Activated T-helper 1 cell treated with anti-CD3 and anti-CD28 coated beads, Interleukin-12 subunit alpha, Interleukin-12 subunit beta, Interleukin-2, Interleukin-4 antibody, amounts not matched to agents 30 ng/mL and 10 ng/mL and 1 ng/mL, durations not matched to agents 14 hours and 24 hours and 36 hours (primary cell): ENCODE measurements around the gene GARIN3. TPM values are rescaled to one million over a fixed set of nuclear protein-coding genes. Genes with fewer than 3 reads are reported as not detected.

Source experiments
- DNase-seq: peaks from one replicate; pipeline ENCODE4 v3.0.0; 2021; ENCODE audit warnings: low spot score
- H3K27ac Mint-ChIP-seq: one replicate; pipeline ENCODE4 v1.8.0; 2021; ENCODE audit warnings: mild to moderate bottlenecking, mixed read lengths
- H3K27me3 Mint-ChIP-seq: one replicate; pipeline ENCODE4 v1.8.0; 2022; ENCODE audit warnings: mild to moderate bottlenecking, moderate library complexity, mixed read lengths; ENCODE audit not compliant: insufficient read depth
- H3K36me3 Mint-ChIP-seq: one replicate; pipeline ENCODE4 v1.8.0; 2021; ENCODE audit warnings: low read depth, mixed read lengths
- H3K4me1 Mint-ChIP-seq: one replicate; pipeline ENCODE4 v1.8.0; 2021; ENCODE audit warnings: low read depth, mixed read lengths
- H3K4me3 Mint-ChIP-seq: one replicate; pipeline ENCODE4 v1.8.0; 2021; ENCODE audit warnings: mild to moderate bottlenecking, moderate library complexity, mixed read lengths
- H3K9me3 Mint-ChIP-seq: one replicate; pipeline ENCODE4 v1.8.0; 2021; ENCODE audit warnings: mixed read lengths
- intact Hi-C: fragments of 100-400 bp; cut with micrococcal nuclease; formaldehyde crosslinking; loops from one replicate; pipeline ENCODE4 v1.15.1; 2024
- total RNA-seq: library from RNA; stranded (reverse); gene quantifications from 2 replicates; pipeline ENCODE4 v1.2.3, GENCODE V29; 2022

GARIN3 gene
- total RNA-seq, 1 donor from 2014 or later = 0.31 TPM

DNA sequence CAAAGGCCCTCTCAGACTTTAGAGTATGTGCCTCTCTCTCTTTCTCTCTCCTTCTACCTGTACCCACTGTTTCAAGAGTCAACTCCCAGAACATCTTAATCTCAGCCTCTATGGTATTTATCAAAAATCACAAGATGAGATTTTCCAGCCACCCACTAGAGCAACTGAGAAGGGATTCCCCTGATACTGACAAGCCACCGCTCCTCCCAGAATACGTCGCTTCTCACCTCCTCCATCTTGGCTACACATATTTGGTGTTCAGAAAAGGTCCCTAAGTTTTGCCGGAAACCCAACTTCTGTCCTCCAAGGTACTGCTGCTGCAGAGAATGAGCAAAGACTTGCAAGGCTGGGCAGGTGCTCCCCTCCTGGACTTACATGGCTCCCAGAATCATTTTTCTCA, 6.1 kb downstream of the GARIN3 start:
- peaks cover 60% of the 10 kb centered on the region for H3K4me1 Mint-ChIP-seq
- H3K27me3 Mint-ChIP-seq = no peaks in the 10 kb centered on the region
- H3K9me3 Mint-ChIP-seq = no peaks in the 10 kb centered on the region
- peak overlapping the region; percentile 49 for H3K4me3 Mint-ChIP-seq
- peak overlapping the region; percentile 88 for H3K27ac Mint-ChIP-seq
- no peak for DNase-seq
- intact Hi-C loops = no loop called here
- peaks cover 2% of the 10 kb centered on the region for H3K36me3 Mint-ChIP-seq

DNA sequence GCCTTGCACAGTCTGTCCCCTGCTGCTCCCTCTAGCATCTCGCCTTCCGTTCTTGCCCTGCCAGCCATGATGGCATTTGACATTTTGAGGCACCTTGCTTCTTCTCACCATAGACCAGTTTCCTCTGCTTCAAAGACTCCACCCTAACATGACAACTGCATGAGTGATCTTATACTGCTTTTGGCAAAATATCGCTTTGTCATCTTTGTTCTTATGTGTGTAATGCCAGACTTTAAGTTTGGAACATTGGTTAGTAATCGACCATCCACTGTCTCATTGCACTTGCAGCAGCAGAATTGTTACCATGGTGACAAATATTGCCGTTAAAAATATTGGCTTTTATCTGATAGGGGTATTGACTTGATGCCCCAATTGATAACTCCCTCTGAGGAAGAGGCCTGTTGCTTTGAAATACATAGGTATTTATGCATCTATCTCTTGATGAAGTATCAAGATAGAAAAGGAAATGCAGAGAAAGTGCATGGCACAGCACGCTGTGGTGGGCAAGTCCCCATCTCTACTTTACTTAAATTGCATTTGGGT, 6.8 kb downstream of the GARIN3 start:
- Mint-ChIP-seq H3K36me3 (peaks cover 2% of the 10 kb centered on the region), H3K4me3 (peak overlapping the region; percentile 49), H3K4me1 (peaks cover 64% of the 10 kb centered on the region), H3K27me3 (no peaks in the 10 kb centered on the region), H3K27ac (peak overlapping the region; percentile 86), H3K9me3 (no peaks in the 10 kb centered on the region)
- intact Hi-C loops = loop anchor here (1.0 kb wide), 2 partner anchors 8 to 13 kb away; no protein-coding TSS in a partner anchor
- no peak for DNase-seq

DNA sequence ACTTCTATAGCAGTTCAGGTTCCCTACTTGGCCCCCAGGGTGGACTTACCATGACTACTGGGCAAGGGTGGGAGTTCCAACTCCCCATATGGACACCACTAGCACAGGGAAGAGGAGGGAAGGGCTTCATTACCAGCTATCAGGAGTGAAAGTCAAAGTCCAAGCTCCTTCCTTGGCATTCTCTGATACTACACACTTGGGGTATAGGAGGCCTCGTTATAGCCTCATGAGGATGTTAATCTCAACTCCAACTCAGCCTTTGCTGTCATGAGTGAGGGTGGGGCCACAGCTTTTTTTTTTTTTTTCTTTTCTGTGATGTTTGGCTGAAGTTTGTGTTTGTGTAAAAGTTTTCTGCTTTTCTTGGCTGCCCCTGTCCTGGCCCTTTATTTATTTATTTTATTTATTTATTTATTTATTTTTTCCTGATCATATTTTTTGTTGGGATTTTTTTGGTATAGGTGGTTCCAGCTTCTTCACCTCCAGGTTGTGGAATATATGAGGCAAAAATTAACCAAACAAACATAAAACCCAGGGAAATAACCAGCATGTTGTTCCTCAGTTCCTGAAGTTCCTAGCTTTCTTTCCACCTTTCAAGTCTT, 8.7 kb downstream of the GARIN3 start:
- DNase-seq = no peak
- intact Hi-C loops = no loop called here
- Mint-ChIP-seq H3K27me3 (no peaks in the 10 kb centered on the region), H3K36me3 (peaks cover 2% of the 10 kb centered on the region), H3K27ac (no peak overlapping the region), H3K9me3 (no peaks in the 10 kb centered on the region), H3K4me1 (peaks cover 76% of the 10 kb centered on the region), H3K4me3 (no peak overlapping the region)

DNA sequence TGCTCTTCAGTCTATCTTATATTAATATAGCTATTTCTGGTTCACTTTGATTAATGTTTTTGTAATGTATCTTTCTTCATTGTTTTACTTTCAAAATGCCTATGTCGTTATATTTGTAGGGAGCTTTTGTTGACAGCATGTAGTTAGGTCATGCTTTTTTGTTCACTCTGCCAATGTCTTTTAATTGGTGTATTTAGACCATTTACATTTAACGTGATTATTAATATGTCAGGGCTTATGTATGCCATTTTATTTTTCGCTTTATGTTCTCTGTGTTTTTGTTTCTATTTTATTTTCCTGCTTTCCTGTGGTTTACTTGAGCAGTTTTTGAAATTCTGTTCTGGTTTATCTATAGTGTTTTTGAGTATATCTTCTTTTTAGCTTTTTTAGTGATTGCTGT, 10.8 kb downstream of the GARIN3 start:
- Mint-ChIP-seq H3K27me3 (no peaks in the 10 kb centered on the region), H3K27ac (peak overlapping the region; percentile 90), H3K4me1 (peaks cover 72% of the 10 kb centered on the region), H3K36me3 (peaks cover 2% of the 10 kb centered on the region), H3K4me3 (peak overlapping the region; percentile 79), H3K9me3 (no peaks in the 10 kb centered on the region)
- intact Hi-C loops = loop anchor here (1.0 kb wide), 1 partner anchor 67 kb away; no protein-coding TSS in a partner anchor
- DNase-seq = no peak

DNA sequence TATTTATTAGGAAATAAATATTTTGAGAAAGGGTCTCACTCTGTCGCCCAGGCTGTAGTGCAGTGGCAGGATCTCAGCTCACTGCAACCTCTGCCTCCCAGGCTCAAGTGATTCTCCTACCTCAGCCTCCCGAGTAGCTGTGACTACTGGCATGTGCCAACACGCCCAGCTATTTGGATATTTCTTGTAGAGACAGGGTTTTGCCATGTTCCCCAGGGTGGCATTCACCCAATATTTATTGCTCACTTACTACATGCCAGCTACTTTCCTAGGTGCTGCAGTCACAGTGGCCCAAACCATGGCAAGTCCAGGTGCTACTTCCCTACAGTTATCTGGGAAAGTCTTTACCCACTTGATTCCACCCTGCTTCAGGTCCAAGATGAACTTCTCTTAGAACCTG, 15.1 kb downstream of the GARIN3 start:
- Mint-ChIP-seq H3K4me1 (peaks cover 58% of the 10 kb centered on the region), H3K27me3 (no peaks in the 10 kb centered on the region), H3K36me3 (no peaks in the 10 kb centered on the region), H3K4me3 (no peak overlapping the region), H3K9me3 (no peaks in the 10 kb centered on the region), H3K27ac (peak overlapping the region; percentile 68)
- DNase-seq = no peak
- intact Hi-C loops = no loop called here

DNA sequence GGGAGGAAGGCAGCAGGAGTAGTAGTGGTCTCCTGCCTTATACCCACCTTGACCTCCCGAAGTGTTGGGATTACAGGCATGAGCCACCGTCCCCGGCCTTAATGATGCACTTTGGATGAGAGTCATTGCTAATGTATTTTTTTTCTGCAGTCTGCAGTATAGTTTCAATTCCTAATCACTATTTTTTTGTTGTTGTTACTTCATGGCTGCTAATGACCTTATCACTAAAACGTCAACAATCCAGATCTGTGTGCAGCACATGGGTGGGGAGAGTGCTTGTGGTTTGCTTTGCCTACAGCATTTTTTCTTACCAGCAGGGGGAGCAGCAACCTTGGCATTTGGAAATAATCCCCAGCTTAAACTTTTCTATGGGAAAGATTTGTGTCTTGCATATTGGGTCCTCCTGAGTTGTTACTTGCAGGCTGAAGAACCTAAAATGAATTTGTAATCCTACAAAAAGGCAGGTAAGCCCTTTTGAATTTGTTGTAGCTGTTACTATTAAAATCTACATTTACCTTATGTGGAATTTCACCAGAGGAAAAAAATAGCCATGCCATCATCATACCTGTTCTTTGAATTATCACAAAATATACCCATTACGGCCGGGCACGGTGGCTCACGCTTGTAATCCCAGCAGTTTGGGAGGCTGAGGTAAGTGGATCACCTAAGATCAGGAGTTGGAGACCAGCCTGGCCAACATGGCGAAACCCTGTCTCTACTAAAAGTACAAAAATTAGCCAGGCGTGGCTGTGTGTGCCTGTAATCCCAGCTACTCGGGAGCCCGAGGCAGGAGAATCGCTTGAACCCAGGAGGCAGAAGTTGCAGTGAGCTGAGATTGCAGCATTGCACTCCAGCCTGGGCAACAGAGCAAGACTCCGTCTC, 17.1 kb downstream of the GARIN3 start:
- peak overlapping the region; percentile 67 for H3K27ac Mint-ChIP-seq
- H3K4me3 Mint-ChIP-seq = no peak overlapping the region
- H3K4me1 Mint-ChIP-seq = peaks cover 43% of the 10 kb centered on the region
- H3K27me3 Mint-ChIP-seq = no peaks in the 10 kb centered on the region
- peak; percentile 74 for DNase-seq
- H3K9me3 Mint-ChIP-seq = no peaks in the 10 kb centered on the region
- no peaks in the 10 kb centered on the region for H3K36me3 Mint-ChIP-seq
- intact Hi-C loops = loop anchor here (1.0 kb wide), 5 partner anchors 31 to 163 kb away; partner anchors contain the start of gene ITK

DNA sequence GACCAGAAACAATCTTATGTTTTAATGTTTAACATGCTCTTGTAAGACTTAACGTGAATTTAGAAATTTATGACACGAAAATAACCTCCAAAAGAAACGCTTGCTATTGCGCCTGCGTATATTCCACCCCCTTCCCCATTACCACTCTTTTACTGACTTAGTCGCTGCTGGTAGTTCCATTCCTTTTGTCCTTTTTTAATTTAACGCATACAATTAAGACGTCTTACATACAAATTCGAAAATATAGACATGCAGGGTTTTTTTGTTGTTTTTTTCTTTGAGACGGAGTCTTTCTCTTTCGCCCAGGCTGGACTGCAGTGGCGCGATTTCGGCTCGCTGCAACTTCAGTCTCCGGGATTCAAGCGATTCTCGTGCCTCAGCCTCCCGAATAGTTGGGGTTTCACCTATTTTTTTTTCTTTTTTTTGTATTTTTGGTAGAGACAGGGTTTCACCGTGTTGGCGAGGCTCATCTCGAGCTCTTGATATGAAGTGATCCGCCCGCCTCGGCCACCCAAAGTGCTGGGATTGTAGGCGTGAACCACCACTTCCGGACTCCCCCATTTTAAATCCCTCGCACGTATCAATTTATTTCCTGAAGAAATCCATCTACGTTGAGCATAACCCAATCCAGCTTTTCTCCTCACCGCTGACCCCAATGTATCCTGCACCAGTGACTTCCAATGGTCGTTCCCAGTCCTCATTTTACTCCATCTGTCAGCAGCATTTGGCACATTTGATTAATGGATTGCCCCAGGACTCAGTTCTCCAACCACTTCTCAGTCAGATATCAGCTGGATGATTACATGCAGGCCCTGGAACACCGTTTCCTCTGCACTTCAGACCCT, 22.7 kb downstream of the GARIN3 start:
- H3K27me3 Mint-ChIP-seq = no peaks in the 10 kb centered on the region
- peaks cover 46% of the 10 kb centered on the region for H3K4me1 Mint-ChIP-seq
- peak overlapping the region; percentile 95 for H3K4me3 Mint-ChIP-seq
- intact Hi-C loops = loop anchor here (2.0 kb wide), 3 partner anchors 129 to 587 kb away; partner anchors contain the start of gene THG1L
- peak; percentile 40 for DNase-seq
- H3K36me3 Mint-ChIP-seq = peaks cover 23% of the 10 kb centered on the region
- H3K9me3 Mint-ChIP-seq = no peaks in the 10 kb centered on the region
- peak overlapping the region; percentile 99 for H3K27ac Mint-ChIP-seq

DNA sequence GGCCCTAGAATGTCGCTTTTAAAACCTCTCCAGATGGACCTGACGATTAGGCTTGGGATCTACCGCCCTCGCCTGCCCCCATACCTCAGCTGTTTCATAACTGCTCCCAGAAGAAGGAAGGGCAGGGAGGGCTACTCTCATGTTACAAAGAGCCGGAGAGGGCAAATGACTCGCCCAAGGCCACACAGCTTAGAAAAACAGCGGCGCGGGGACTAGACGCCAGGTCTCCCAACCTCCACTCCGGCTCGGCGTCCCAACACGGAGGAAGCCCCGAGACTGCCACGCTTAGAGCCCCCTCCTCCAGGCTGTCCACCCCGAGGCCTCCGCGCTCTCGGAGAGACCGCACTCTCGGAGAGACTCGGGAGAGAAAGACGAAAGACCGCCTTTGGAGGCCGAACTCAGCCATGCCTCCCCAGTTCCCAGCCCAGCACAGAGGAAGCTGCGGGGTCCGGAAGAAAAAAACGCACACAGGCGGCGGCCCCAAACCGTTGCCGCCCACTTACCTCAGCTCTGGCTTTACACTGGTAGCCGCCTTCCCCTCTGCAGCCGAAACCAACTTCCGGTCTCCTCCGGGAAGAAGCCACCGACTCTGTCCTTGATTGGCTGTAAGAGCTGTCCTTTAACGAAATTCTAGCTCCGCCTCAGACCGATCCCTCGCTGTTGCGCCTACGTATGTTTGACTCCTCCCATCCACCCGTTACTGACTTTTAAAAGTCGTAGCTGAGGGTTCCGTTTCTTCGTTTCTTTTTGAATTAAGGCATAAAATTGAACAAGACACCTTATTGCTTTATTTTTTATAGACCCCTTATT, 23.5 kb downstream of the GARIN3 start, which contains the start of gene MED7:
TSS of gene MED7 (minus strand) at position 549 of the 810 bp plus-strand sequence. CDS start 3,434 bp downstream, outside the sequence.
- H3K4me1 Mint-ChIP-seq = peaks cover 42% of the 10 kb centered on the region
- no peaks in the 10 kb centered on the region for H3K27me3 Mint-ChIP-seq
- H3K27ac Mint-ChIP-seq = peak within 1 kb of the TSS; percentile 99
- no peaks in the 10 kb centered on the region for H3K9me3 Mint-ChIP-seq
- H3K36me3 Mint-ChIP-seq = peaks cover 30% of the 10 kb centered on the region
- peak within 1 kb of the TSS; percentile 95 for H3K4me3 Mint-ChIP-seq
- intact Hi-C loops = loop anchor here (1.0 to 2.0 kb wide), 7 partner anchors 33 to 588 kb away; partner anchors contain the start of genes HAVCR2 and THG1L
- DNase-seq = peak; percentile 95

DNA sequence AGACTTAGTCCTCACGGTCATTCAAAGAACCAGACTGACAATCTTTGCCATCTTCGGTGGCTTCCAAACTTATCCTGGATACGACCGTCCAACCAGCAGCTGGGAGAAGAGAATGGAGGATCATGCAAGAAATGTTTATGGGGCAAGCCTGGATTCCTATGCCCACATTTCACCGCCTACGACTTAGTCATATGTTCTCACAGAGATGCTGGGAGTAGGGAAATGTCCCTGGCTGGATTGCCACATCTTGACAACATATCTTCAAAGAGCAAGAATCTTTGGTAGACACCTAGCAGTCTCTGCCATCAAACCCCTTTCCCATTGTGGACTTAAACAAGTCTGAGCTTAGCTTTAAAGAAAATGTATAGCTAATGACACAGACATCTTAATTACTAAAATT, 28.4 kb downstream of the GARIN3 start:
- Mint-ChIP-seq H3K27ac (no peak overlapping the region), H3K9me3 (no peaks in the 10 kb centered on the region), H3K27me3 (no peaks in the 10 kb centered on the region), H3K4me1 (peaks cover 48% of the 10 kb centered on the region), H3K4me3 (no peak overlapping the region), H3K36me3 (peaks cover 49% of the 10 kb centered on the region)
- no peak for DNase-seq
- intact Hi-C loops = loop anchor here (10.0 kb wide), 2 partner anchors 423 to 1293 kb away; no protein-coding TSS in a partner anchor

DNA sequence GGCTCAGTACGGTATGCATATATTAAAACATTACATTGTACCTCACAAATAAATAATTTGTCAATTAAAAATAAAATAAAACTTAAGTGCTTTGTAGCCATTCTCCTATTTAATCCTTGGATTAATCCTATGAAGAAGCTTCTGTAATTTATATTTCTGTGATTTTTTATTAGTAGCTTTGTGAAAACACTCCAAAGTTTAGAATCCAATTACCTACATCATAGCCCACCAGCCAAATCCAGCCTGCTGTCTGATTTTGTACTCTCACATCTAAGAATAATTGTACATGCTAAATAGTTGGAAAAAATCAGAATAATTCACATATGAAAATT, 33.8 kb downstream of the GARIN3 start:
- no peaks in the 10 kb centered on the region for H3K27me3 Mint-ChIP-seq
- no peak overlapping the region for H3K4me3 Mint-ChIP-seq
- H3K9me3 Mint-ChIP-seq = peaks cover under 1% of the 10 kb centered on the region
- no peak for DNase-seq
- no peak overlapping the region for H3K27ac Mint-ChIP-seq
- intact Hi-C loops = loop anchor here (1.0 to 10.0 kb wide), 9 partner anchors 32 to 1515 kb away; no protein-coding TSS in a partner anchor
- H3K36me3 Mint-ChIP-seq = peaks cover 16% of the 10 kb centered on the region
- peaks cover 46% of the 10 kb centered on the region for H3K4me1 Mint-ChIP-seq

DNA sequence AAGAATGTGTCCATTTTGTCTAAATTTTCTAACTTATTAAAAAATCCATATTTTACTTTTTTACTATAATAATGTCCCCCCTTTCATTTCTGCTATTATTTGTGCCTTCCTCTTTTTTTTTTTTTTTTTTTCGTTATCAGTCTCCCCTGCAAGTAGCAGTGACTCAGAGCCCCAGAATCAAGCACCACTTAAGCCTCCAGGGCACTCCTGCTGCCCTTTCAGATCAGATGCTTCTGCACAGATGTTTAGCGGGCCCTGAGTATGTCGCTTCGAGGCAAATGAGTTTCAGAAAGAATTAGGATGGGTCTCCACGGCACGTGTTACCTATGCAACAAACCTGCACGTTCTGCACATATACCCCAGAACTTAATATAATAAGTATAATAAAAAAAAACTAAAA, 35.1 kb downstream of the GARIN3 start:
- H3K27me3 Mint-ChIP-seq = no peaks in the 10 kb centered on the region
- no peak overlapping the region for H3K27ac Mint-ChIP-seq
- no peak overlapping the region for H3K4me3 Mint-ChIP-seq
- H3K36me3 Mint-ChIP-seq = peaks cover 12% of the 10 kb centered on the region
- no peak for DNase-seq
- peaks cover 41% of the 10 kb centered on the region for H3K4me1 Mint-ChIP-seq
- intact Hi-C loops = loop anchor here (10.0 kb wide), 2 partner anchors 416 to 1286 kb away; no protein-coding TSS in a partner anchor
- H3K9me3 Mint-ChIP-seq = peaks cover 7% of the 10 kb centered on the region
